Kidney capillary endothelial cell (primary cell): Measurements from ENCODE around the gene LINGO1.
A peak's percentile ranks its signal among the peaks of the same experiment; 100 is the strongest.

Experiments used
- DNase-seq: peaks from one replicate; pipeline ENCODE4 v3.0.0-alpha.2; 2018; ENCODE audit warnings: low spot score

Gene LINGO1

GRCh38 chr15:77657634-77658238, 25.0 kb upstream of the LINGO1 start:
- no peak for DNase-seq

DNA sequence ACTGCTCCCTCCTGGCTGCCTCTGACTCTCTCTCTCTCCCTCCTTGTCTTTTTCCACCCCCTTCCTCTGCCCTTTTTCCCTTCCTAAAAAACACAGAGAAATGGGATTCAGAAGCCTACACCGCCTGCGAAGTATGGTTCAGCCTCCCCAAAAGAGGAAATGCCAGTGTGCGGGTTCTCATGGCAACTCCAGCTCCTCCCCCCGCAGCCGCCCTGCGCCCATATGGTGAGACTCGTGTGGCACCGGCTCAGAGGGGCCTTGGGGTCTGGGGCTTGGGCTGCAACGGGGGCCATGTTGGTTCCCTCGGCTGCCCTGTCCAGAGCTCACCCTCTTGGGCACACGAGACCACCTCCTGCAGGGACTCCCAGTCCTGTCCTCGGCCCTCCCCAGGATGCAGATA, 23.6 kb upstream of the LINGO1 start:
- no peak for DNase-seq

DNA sequence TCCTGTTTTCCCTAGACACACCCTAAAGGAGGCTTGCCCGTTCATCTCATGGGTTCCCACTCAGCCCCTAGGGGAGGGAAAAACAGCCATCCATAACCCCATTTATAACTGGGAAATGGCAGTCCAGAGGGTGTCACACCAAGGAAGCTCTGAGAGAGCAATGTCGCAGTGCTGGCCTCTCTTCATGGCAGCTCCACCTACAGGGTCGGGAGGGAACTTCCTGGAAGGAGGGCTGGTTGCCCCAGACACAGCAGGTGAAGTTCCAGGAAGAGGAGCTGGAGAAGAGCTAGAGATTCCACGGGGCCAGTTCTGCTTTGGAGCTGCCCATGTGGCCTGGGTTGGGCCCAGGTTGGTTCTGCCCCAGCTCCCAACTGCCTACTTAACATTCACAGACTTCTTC, 22.3 kb upstream of the LINGO1 start:
- peak; percentile 7 for DNase-seq

- no peak for DNase-seq
These were observed 21.2 kb upstream of the LINGO1 start for GRCh38 chr15:77653832-77654480.

DNA sequence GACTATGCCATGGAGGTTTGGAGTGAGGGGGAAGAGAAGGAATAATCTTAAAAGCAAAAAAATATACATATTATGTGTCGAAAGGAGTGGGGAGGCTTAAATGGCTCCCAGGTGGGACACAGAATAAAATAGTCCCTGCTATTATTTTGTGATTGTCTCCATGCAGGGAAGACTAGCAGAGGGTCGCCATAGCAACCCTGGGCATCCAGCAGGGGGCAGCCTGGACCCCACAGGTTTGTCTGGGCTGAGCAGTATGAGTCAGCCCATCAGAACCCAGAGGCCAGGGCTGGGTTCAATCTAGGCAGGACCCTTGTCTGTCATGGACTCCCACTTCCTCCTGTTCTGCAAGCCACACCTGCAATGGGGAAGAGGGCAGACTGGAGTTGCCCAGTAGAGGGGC, 17.6 kb upstream of the LINGO1 start:
- no peak for DNase-seq

- no peak for DNase-seq
These were observed 16.9 kb upstream of the LINGO1 start for GRCh38 chr15:77649610-77650009.

DNA sequence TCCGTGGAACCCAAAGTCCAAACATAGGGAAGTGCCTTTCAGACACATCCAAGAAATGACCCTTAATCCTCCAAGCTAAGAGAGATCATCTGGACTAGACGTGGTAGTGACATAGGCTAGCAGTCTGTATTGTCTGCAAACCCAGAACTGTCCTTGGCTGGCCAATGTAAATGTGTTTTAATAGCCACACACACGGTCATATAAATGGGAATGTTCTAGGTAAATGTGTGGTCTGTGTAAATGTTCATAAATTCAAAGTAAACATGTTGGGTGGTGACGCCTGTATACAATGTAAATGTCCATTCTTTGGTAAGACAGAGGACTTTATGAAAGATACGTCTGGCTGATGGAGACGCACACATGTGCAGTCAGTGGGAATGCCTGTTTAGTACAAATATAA, 16.3 kb upstream of the LINGO1 start:
- no peak for DNase-seq

DNA sequence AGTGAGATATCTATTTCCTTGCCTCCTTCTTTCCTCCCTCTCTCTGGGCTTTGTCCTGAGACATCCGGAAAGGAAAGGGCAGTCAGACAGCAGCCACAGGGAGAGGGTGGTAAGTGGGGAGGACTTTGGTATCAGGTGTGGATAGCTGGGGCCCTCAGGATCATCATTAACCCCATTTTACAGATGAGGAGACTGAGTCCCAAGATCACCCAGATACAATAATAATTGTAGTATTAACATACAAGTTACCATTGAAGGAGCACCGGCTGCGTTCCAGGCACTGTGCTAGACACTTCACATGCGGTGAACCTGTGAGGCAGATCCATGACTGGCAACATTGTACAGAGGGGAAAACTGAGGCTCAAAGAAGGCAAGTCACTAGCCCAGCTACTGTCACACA, 15.2 kb upstream of the LINGO1 start:
- DNase-seq, result no peak

DNA sequence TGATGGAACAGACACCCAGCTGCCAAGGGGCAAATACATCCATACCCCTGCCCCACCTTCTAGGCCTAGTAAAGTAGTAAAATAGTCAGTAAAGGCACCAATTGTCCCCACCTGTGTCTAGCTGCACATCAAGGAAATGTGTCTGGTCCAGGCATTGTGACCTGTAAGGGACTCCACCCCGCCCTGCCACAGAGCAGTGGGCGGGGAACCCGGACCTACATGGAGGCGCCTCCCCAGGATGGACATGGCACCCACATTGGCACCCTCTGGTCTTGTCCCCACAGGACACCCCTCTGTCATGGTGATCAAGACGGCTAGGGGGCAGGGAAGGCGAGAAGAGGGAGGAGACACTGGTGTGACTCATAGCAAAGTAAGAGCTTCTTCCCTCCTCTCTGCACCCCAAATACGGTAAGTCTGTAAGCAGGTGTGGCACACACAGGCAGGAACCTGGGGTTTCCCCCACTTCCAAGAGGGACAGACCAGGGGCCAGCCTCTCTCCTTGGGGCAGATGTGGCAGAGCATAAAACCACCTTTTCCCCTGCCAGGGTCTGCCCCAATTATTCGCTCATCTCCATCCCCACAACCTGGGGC, 13.5 kb upstream of the LINGO1 start:
- no peak for DNase-seq

GRCh38 chr15:77645602-77646001, 12.9 kb upstream of the LINGO1 start:
- DNase-seq, result no peak

- no peak for DNase-seq
These were observed 12.0 kb upstream of the LINGO1 start for GRCh38 chr15:77644543-77645247.

- no peak for DNase-seq
These were observed 11.1 kb upstream of the LINGO1 start for GRCh38 chr15:77643764-77644163.

- no peak for DNase-seq
These were observed 10.2 kb upstream of the LINGO1 start for GRCh38 chr15:77642793-77643430.

- no peak for DNase-seq
These were observed 9.3 kb upstream of the LINGO1 start for GRCh38 chr15:77641999-77642398.

DNA sequence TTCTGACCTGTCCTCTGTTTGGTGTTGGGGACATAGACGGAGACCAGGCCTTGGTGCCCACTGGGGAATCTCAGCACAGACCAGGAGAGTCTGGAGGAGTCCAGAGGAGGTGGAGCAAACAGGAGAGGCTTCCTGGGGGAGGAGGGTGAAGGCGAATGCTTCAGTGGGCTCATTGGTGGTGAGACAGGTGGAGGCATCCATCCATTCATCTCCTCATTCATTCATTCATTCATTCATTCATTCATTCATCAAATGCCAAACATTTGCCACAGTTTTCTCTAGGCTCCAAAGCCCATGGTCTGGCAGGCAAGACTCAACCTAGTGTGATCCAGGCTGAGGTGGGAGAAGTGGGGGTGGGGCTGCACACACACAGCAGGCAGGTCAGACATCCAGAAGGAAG, 7.9 kb upstream of the LINGO1 start:
- DNase-seq, result no peak

DNA sequence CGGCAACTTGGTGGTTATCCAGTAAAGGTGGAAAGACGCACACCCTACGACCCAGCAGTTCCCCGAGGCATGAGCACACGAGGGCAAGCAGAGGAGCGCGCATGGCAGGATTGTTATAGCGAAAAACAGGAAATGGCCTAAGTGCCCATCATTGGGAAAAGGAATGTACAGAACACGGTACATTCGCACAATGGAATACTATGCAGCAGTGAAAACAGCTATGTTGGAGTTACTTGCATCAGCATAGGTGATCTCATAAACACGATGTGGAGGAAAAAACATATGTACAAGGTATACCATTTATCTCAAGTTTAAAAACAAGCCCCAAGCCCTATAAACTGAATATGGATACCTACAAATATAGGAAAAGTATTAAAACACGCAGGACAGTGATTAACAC, 6.7 kb upstream of the LINGO1 start:
- DNase-seq, result no peak

GRCh38 chr15:77637851-77638692, 5.4 kb upstream of the LINGO1 start:
- no peak for DNase-seq

DNA sequence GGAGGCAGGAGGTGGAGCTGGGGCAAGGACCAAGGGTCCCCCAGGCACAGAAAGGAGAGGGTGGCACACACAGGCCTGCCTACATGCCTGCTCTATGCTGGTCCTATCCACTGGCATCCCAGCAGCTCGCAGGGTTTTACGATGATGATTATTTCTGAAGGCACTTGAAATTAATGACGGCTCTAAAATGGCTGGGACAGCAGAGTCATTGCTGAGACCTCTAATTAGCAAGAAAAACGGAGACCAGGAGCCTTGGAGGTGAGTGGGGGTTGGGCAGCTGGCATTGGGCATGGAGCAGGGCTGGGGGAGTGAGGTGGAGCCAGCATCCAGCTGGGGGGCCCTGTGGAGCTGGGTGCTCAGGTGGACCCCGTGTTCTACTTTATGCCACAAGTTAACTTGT, 3.5 kb upstream of the LINGO1 start:
- DNase-seq, result no peak

DNA sequence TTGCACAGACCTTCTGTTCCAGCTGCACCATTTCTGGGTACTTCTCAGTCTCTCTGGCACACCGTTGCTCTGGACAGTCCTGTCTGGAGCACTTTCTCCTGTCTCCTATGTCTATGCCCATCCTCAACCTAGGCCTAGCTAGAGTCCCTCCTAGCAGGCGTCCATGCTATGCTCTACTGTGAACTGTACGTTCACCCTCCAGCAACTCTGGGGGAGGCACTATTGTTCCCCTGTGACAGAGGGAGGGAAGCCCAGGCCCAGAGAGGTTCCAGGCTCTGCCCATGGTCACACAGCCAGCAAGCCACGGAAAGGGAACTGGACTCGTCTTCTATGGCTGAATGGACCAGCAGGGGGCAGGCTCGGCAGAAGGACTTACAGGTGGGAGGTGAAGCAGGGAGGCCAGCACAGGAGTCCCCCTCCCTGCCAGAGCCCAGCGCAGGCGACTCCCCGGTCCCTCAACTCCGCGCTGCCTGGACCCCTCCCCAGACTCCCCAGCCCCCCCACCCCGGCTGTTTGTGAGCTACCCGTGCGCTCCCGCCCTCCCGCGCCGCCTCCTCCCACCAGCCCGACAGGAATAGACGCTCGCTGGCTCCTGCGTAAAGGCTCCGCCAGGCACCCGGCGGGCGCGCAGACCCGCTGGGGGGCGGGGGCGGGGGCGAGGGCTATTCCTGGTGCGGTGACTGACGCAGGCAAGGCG, 1.7 kb upstream of the LINGO1 start:
- peak; percentile 43 for DNase-seq

GRCh38 chr15:77633913-77634265, 1.2 kb upstream of the LINGO1 start:
- DNase-seq, result no peak
